HepG2 (cell line): ENCODE results near the gene RRP9. TPM values are rescaled to one million over a fixed set of nuclear protein-coding genes. Genes with fewer than 3 reads are reported as not detected.

Source experiments
- BCL6 ChIP-seq: IDR thresholded peaks from 2 replicates; pipeline ENCODE4 v1.6.1; 2016; ENCODE audit warnings: missing genetic modification reagents, missing compliant biosample characterization
- CENPT ChIP-seq: sonication (generic); formaldehyde crosslinking; IDR thresholded peaks from 2 replicates; pipeline ENCODE4 v1.8.0; 2022; ENCODE audit warnings: low read depth, mild to moderate bottlenecking, moderate library complexity, missing genetic modification reagents
- CHD4 ChIP-seq: fragments of 200-600 bp; sonication (generic); IDR thresholded peaks from 2 replicates; pipeline ENCODE4 v1.7.0; 2017; ENCODE audit warnings: mild to moderate bottlenecking, low read length, borderline replicate concordance
- FOSL2 ChIP-seq: sonication (generic); formaldehyde crosslinking; IDR thresholded peaks from 2 replicates; pipeline ENCODE4 v1.4.0; 2020; ENCODE audit warnings: missing genetic modification reagents
- GATAD1 ChIP-seq: IDR thresholded peaks from 2 replicates; pipeline ENCODE4 v1.6.1; 2016; ENCODE audit warnings: missing genetic modification reagents, missing compliant biosample characterization
- KLF11 ChIP-seq: IDR thresholded peaks from 2 replicates; pipeline ENCODE4 v1.6.1; 2016; ENCODE audit warnings: missing compliant biosample characterization
- KMT2A ChIP-seq: sonication (generic); formaldehyde crosslinking; IDR thresholded peaks from 2 replicates; pipeline ENCODE4 v1.4.0; 2020; ENCODE audit warnings: missing genetic modification reagents
- MIER3 ChIP-seq: IDR thresholded peaks from 2 replicates; pipeline ENCODE4 v1.6.1; 2016; ENCODE audit warnings: missing compliant biosample characterization, borderline replicate concordance
- MXD1 ChIP-seq: sonication (generic); formaldehyde crosslinking; IDR thresholded peaks from 2 replicates; pipeline ENCODE4 v1.4.0; 2020; ENCODE audit warnings: mild to moderate bottlenecking, missing genetic modification reagents
- NFIC ChIP-seq: IDR thresholded peaks from 2 replicates; pipeline ENCODE4 v1.6.1; 2012; ENCODE audit warnings: mild to moderate bottlenecking, low read length, inconsistent platforms
- NONO ChIP-seq, 2 experiments: fragments of 450-650 bp in 1 of 2; sonication (generic) in 1 of 2; formaldehyde crosslinking in 1 of 2; IDR thresholded peaks in 1 of 2; conservative IDR thresholded peaks in 1 of 2; 2 replicates each; pipeline versions ENCODE4 v1.6.1 to v1.8.0; 2017 to 2022; ENCODE audit warnings: mild to moderate bottlenecking in 1 of 2, missing genetic modification reagents in 1 of 2, moderate library complexity in 1 of 2
- SP4 ChIP-seq: sonication (generic); formaldehyde crosslinking; IDR thresholded peaks from 2 replicates; pipeline ENCODE4 v1.8.1; 2023; ENCODE audit warnings: mild to moderate bottlenecking, missing genetic modification reagents
- TAF1 ChIP-seq: sonication (generic); formaldehyde crosslinking; IDR thresholded peaks from 2 replicates; pipeline ENCODE4 v1.4.0; 2020; ENCODE audit warnings: missing genetic modification reagents
- TFDP1 ChIP-seq: IDR thresholded peaks from 2 replicates; pipeline ENCODE4 v1.6.1; 2016; ENCODE audit warnings: missing compliant biosample characterization, missing genetic modification reagents, borderline replicate concordance
- ZBED4 ChIP-seq: sonication (generic); formaldehyde crosslinking; IDR thresholded peaks from 2 replicates; pipeline ENCODE4 v1.4.0; 2020; ENCODE audit warnings: missing genetic modification reagents, borderline replicate concordance
- ZBTB21 ChIP-seq: sonication (generic); formaldehyde crosslinking; IDR thresholded peaks from 2 replicates; pipeline ENCODE4 v1.4.0; 2020; ENCODE audit warnings: missing genetic modification reagents
- ZNF24 ChIP-seq: fragments of 450-650 bp; IDR thresholded peaks from 2 replicates; pipeline ENCODE4 v1.6.1; 2017; ENCODE audit warnings: antibody characterized with exemption, mild to moderate bottlenecking
- ZNF350 ChIP-seq: sonication (generic); formaldehyde crosslinking; IDR thresholded peaks from 2 replicates; pipeline ENCODE4 v1.4.0; 2020; ENCODE audit warnings: mild to moderate bottlenecking, low read depth, missing genetic modification reagents, borderline replicate concordance
- ZNF362 ChIP-seq: sonication (generic); formaldehyde crosslinking; IDR thresholded peaks from 2 replicates; pipeline ENCODE4 v1.4.0; 2020; ENCODE audit warnings: missing genetic modification reagents, mild to moderate bottlenecking, borderline replicate concordance
- ZNF670 ChIP-seq: sonication (generic); formaldehyde crosslinking; IDR thresholded peaks from 2 replicates; pipeline ENCODE4 v1.8.0; 2022; ENCODE audit warnings: mild to moderate bottlenecking, missing genetic modification reagents, borderline replicate concordance
- ZNF768 ChIP-seq: sonication (generic); formaldehyde crosslinking; IDR thresholded peaks from 2 replicates; pipeline ENCODE4 v1.4.0; 2020; ENCODE audit warnings: missing genetic modification reagents
- polyA plus RNA-seq, 8 experiments: library from polyadenylated mRNA; depleted of rRNA in 3 of 8; stranded (reverse) in 7 of 8; unstranded in 1 of 8; fragments of >200 nt; fragmentation: Illumina TruSeq in 4 of 8; extraction: Trizol in 4 of 8; gene quantifications; 2 replicates each; pipeline versions ENCODE4 v1.2.1 to v1.2.3, GENCODE V29; 2011 to 2016; ENCODE audit warnings: low read depth in 4 of 8, missing spikeins in 1 of 8, mixed read lengths in 1 of 8; ENCODE audit not compliant: insufficient read depth in 1 of 8
- total RNA-seq, 5 experiments: library from RNA; depleted of rRNA; stranded (reverse); fragments of >200 nt; fragmentation: Illumina TruSeq; extraction: Trizol; gene quantifications; 2 replicates each; pipeline ENCODE4 v1.2.3, GENCODE V29; 2016; ENCODE audit warnings: low read depth in 1 of 5
- TF ChIP-seq, protein P1 (sequence below): sonication (generic); formaldehyde crosslinking; IDR thresholded peaks from 2 replicates; pipeline ENCODE4 v1.4.0; 2020; ENCODE audit warnings: missing genetic modification reagents, borderline replicate concordance

Gene RRP9
- total and polyA plus RNA-seq, 2 of the 13 experiments (the other 11 are each of a cell fraction or from before 2014, with no cell fraction given): 14.8 to 44.0 TPM

DNA sequence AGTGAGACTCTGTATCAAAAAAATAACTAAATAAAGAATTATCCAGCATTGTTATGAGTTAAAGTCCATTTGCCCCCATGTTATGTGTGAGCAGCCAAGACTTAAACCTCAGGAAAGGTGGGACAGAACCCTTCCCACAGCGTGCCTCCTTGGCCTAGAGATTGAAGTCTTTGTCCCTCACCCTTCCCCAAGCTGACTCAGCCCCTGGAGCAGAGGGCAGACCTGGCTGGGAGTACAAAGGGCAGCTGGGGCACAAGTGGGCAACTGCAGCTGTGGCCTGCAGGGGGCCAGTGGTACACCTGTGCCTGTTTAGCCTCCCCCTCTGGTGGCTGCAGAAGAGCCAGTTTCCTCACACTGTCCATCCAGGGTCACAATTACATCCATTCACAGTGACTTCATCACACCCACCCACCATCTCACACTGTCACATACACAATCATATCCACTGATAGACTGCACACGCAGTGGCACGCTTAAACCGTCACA lies 40.7 kb upstream of the RRP9 start (continued):
- peak; percentile 47; the same call in 1 of the 2 replicates for TF ChIP-seq ZBED4 (CRISPR knock-in tag)
- peak; percentile 53; the same call in 1 of the 2 replicates for TF ChIP-seq SP4
- TF ChIP-seq NONO (IDR thresholded peaks at IDR 0.05): no peak
- peak; percentile 87; the same call in 1 of the 2 replicates for TF ChIP-seq NONO (CRISPR knock-in tag; conservative IDR thresholded peaks at IDR 0.05)
- 0 out of 2 replicates have a peak, but pooled peaks have one; percentile 54 for TF ChIP-seq KMT2A (CRISPR knock-in tag)
- no peak for TF ChIP-seq CHD4
- TF ChIP-seq FOSL2 (CRISPR knock-in tag): peak; percentile 94
- TF ChIP-seq ZNF768 (CRISPR knock-in tag): peak; percentile 43; the same call in 1 of the 2 replicates
- peak; percentile 21; the same call in 1 of the 2 replicates for TF ChIP-seq TAF1 (CRISPR knock-in tag)
- TF ChIP-seq ZNF350: peak; percentile 87
- TF ChIP-seq MIER3 (CRISPR knock-in tag): peak; percentile 89
- peak; percentile 56; the same call in 1 of the 2 replicates for TF ChIP-seq KLF11
- 0 out of 2 replicates have a peak, but pooled peaks have one; percentile 1 for TF ChIP-seq ZBTB21 (CRISPR knock-in tag)
- TF ChIP-seq MXD1 (CRISPR knock-in tag): peak; percentile 43; the same call in 1 of the 2 replicates
- TF ChIP-seq BCL6 (CRISPR knock-in tag): peak; percentile 67; the same call in 1 of the 2 replicates
- peak; percentile 74 for TF ChIP-seq GATAD1 (CRISPR knock-in tag)
- TF ChIP-seq ZNF24: no peak
- TF ChIP-seq ZNF362 (CRISPR knock-in tag): 0 out of 2 replicates have a peak, but pooled peaks have one; percentile 24
- TF ChIP-seq, protein P1, sequence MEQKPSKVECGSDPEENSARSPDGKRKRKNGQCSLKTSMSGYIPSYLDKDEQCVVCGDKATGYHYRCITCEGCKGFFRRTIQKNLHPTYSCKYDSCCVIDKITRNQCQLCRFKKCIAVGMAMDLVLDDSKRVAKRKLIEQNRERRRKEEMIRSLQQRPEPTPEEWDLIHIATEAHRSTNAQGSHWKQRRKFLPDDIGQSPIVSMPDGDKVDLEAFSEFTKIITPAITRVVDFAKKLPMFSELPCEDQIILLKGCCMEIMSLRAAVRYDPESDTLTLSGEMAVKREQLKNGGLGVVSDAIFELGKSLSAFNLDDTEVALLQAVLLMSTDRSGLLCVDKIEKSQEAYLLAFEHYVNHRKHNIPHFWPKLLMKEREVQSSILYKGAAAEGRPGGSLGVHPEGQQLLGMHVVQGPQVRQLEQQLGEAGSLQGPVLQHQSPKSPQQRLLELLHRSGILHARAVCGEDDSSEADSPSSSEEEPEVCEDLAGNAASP (CRISPR knock-in tag): peak; percentile 65; the same call in 1 of the 2 replicates
- peak; percentile 66; the same call in 1 of the 2 replicates for TF ChIP-seq CENPT (CRISPR knock-in tag)
- no peak for TF ChIP-seq NFIC
- 0 out of 2 replicates have a peak, but pooled peaks have one; percentile 59 for TF ChIP-seq TFDP1 (CRISPR knock-in tag)
- peak; percentile 59; the same call in 1 of the 2 replicates for TF ChIP-seq ZNF670 (CRISPR knock-in tag)
